GM12872 (cell line): ENCODE results near the gene ZNF385B.

Experiments
- TF ChIP-seq, protein P1 (sequence below): IDR thresholded peaks from 3 replicates; pipeline ENCODE4 v1.5.1; 2011; ENCODE audit warnings: low read depth, mild to moderate bottlenecking, low read length, moderate library complexity; ENCODE audit not compliant: insufficient read depth

Gene ZNF385B

DNA sequence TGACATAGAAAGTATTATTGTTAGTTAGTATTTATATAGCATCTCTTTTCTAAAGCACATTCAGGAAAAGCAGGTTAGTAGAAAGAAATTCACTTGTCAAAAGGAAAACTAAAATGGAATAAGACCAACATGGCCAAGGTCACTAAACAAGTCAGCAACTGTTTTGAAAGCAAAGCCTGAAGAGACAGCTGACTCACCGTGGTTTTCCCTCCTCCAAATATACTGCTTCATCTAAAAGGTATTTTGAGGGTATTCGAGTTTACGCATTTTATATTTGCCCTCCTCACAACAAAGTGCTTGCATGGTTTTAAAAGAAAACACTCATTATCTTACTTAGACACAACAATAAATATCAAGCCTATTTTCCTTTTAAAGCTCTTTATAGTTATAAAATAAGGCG lies 24.0 kb downstream of the ZNF385B start:
- TF ChIP-seq, protein P1, sequence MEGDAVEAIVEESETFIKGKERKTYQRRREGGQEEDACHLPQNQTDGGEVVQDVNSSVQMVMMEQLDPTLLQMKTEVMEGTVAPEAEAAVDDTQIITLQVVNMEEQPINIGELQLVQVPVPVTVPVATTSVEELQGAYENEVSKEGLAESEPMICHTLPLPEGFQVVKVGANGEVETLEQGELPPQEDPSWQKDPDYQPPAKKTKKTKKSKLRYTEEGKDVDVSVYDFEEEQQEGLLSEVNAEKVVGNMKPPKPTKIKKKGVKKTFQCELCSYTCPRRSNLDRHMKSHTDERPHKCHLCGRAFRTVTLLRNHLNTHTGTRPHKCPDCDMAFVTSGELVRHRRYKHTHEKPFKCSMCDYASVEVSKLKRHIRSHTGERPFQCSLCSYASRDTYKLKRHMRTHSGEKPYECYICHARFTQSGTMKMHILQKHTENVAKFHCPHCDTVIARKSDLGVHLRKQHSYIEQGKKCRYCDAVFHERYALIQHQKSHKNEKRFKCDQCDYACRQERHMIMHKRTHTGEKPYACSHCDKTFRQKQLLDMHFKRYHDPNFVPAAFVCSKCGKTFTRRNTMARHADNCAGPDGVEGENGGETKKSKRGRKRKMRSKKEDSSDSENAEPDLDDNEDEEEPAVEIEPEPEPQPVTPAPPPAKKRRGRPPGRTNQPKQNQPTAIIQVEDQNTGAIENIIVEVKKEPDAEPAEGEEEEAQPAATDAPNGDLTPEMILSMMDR = no peak

DNA sequence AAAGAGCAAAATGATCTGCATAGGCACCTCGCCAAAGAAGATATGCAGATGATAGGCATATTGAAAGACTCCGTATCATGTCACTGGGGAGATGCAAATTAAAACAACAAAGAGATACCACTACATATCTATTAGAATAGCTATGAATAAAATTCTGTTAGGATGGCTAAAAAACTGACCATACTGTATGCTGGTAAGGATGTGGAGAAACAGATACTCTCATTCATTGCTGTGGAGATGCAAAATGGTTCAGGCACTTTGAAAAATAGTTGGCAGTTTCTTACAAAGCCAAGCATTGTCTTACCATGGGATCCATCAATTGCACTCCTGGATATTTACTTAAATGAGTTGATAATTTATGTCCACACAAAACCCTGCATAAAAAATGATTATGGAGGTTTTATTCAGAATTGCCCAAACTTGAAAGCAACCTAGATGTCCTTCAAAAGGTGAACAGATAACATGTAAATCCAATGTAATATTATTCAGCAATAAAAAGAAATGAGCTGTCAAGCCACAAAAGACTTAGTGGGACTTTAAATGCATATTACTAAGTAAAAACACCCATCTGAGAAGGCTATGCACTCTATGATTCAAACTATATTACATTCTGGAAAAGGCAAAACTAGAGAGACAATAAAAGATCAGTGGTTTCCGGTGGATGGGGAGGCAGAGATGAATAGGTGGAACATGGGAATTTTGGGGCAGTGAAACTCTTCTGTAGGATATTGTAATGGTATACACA lies 31.2 kb downstream of the ZNF385B start:
- TF ChIP-seq, protein P1 = no peak

DNA sequence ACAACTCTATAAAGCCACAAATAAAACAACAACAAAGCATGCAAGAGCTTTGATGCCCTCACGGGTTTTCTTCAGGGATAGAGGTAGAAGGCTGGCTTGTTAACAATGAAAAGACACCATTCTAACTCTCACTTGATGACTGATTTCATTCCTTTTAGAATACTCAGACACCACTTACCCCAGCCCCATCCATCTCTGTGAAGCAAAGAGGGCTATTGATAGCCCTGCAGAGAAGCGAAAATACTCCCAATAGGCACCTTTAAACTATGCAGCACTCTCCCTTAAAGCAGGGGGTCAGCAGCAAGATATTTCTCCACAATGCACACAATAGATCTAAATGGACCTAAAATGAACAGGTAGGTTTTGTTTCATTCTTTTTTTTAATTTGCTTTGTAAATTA lies 35.1 kb downstream of the ZNF385B start:
- TF ChIP-seq, protein P1 = no peak

DNA sequence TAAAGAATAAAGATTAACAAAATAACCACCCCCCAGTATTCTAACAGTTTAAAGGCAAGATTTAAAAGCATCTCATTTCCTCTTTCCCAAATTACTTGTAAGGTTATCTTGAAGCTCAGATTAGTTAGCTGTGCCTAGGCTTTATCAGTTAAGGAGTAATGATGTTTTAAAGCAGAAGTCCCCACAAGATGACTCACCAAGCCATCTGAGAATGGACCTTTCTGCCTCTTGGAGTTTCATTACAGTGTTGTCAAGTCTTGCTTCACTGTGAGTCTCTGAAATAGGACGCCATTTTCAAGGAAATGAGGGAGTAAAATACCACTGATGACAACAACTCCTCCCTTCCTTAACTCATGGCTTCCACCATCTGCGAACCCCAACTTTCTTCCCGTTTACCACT lies 35.9 kb downstream of the ZNF385B start:
- TF ChIP-seq, protein P1 = no peak

DNA sequence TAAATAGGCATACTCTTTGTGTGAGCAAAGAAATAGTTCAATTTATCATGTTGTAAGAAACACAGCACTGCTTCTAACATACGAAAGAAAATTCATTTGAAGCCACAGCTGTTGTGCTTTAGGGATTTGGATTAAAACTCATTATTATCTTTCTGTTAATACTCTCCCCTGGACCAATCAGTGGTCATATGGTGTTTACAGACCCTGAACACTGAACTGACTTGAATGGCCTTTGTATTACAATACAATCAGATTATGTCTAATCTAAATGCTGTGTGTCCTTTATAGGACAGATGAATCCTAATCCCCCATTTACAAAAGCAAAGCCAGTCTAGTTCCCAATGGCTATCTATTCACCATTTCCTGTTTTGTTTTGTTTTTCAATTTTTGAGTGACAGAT lies 36.5 kb downstream of the ZNF385B start:
- TF ChIP-seq, protein P1 = no peak

DNA sequence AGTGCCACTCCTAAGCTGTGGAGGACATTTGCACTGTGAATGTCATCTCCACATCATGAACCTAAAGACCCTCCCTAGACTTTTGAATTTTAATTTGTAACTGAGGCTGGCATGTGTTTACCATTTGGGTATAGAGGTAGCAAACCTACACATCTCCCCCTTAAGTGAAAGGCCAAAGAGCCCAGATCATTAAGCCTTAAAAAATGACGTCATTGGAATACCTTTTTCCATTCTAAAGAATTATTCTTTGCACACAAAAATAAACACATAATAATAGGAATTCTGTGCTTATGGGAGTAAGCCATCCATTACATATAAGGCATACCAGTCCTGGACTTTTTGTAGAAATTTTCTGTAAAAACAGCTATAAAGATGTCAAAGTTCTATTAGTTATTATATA lies 38.9 kb downstream of the ZNF385B start:
- TF ChIP-seq, protein P1 = no peak

DNA sequence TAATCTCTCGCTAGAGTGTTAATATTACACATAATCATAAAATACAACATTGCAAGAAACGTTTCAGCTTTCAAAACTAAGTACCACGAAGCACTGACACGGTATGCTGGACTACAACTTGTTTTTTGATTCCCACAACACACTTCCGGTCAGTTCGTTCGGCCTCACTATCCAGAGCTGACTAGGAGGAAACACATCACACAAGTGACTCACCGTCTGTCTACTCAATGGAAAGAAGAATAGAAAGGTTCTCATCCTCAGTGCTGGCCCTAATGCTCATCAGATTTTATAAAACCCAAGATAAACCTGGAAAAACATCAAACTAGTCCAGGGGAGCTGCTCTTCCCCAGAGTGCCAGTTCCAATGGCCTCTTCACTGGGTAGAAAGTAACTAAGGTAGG lies 42.9 kb downstream of the ZNF385B start:
- TF ChIP-seq, protein P1 = no peak
